Aorta (tissue), 5 donors: ENCODE data around the gene MTHFD1L. TPM values are rescaled to one million over a fixed set of nuclear protein-coding genes. Genes with fewer than 3 reads are reported as not detected.

ENCODE experiments used
- ATAC-seq: fragments of 200-7000 bp; cut with Tn5 transposase; one replicate; pipeline ENCODE4 v1.9.1; 2022; ENCODE audit warnings: moderate library complexity; ENCODE audit not compliant: low FRiP score
- DNase-seq, 2 donors: peaks; one replicate each; pipeline ENCODE4 v3.0.0-alpha.2; 2020
- H3K27ac ChIP-seq, 2 donors: one replicate each; pipeline ENCODE4 v1.5.1; 2013; ENCODE audit warnings: low read length in 2 of 2, mild to moderate bottlenecking in 2 of 2, moderate library complexity in 2 of 2, control low read depth in 1 of 2, inconsistent platforms in 1 of 2, low read depth in 1 of 2
- H3K27me3 ChIP-seq, 2 donors: one replicate each; pipeline ENCODE4 v1.6.1; 2013; ENCODE audit warnings: control low read depth in 1 of 2, low read length in 1 of 2, mild to moderate bottlenecking in 1 of 2, moderate library complexity in 1 of 2; ENCODE audit not compliant: insufficient read depth in 2 of 2, control insufficient read depth in 1 of 2
- H3K36me3 ChIP-seq, 2 donors: one replicate each; pipeline ENCODE4 v1.6.1; 2013; ENCODE audit warnings: control low read depth in 1 of 2, low read length in 1 of 2, mild to moderate bottlenecking in 1 of 2; ENCODE audit not compliant: insufficient read depth in 2 of 2, control insufficient read depth in 1 of 2
- H3K4me1 ChIP-seq, 2 donors: one replicate each; pipeline ENCODE4 v1.6.1; 2013; ENCODE audit warnings: low read length in 2 of 2, control low read depth in 1 of 2, mild to moderate bottlenecking in 1 of 2, moderate library complexity in 1 of 2; ENCODE audit not compliant: insufficient read depth in 2 of 2, control insufficient read depth in 1 of 2
- H3K4me3 ChIP-seq, 2 donors: one replicate each; pipeline ENCODE4 v1.5.1; 2013; ENCODE audit warnings: low read length in 2 of 2, control low read depth in 1 of 2, mild to moderate bottlenecking in 1 of 2
- H3K9me3 ChIP-seq: one replicate; pipeline ENCODE4 v1.6.1; 2013; ENCODE audit warnings: mild to moderate bottlenecking, low read length; ENCODE audit not compliant: control insufficient read depth
- WGBS, 2 donors: extraction: QIAGEN DNeasy Blood & Tissue Kit; methylation state at CpG; one replicate each; pipeline ENCODE4 v1.1.7; 2013; 5-methylcytosine and 5-hydroxymethylcytosine counted together
- intact Hi-C, 2 donors: fragments of 100-400 bp; cut with DNase I; formaldehyde crosslinking; loops; one replicate each; pipeline versions ENCODE4 v1.14.2 to v1.15.0; 2022
- polyA plus RNA-seq, 2 donors: library from polyadenylated mRNA; stranded (reverse); fragments of 200-250 nt; gene quantifications; one replicate each; pipeline ENCODE4 v1.2.3, GENCODE V29; 2013
- total RNA-seq, 2 donors: library from RNA; stranded (reverse); fragmentation: NEBNext Ultra II Directional; extraction: Animal tissue kit (Norgen Biotek cat#: 25700); gene quantifications; one replicate each; pipeline ENCODE4 v1.2.1, GENCODE V29; 2021
- donor health status: healthy with polysubstance abuse.
- donor health status: Bipolar disorder and iron deficiency.
- donor health status: DM: no; HTN: no; CAD: no.
- donor health status: DM: no; HTN: no; CAD: no.
- donor health status: DM: yes; HTN: yes; CAD: no.

The MTHFD1L gene
- total and polyA plus RNA-seq, 4 donors: 20.4 to 65.8 (median 55.7) TPM

DNA sequence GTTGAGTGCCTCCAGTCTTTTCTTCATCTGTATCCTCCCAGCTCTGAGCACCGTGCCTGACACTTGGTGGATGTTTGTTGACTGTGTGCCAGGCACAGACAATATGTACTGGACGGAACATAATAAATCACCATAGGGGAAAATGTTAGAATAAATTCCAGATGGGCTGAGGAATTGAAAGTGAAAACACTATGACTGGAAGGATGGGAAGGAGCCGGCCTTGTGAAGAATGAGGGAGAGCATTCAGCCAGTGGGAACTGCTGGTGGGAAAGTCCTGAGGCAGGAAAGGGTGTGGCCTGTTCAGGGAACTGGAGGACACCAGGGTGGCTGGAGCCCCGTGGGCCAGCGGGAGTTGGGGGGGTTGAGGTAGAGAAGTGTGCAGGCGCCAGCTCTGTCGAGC is 75.4 kb downstream of the MTHFD1L start:
- Histone ChIP-seq H3K4me3 (no peak overlapping the region), H3K9me3 (no peaks in the 10 kb centered on the region), H3K4me1 (no peaks in the 10 kb centered on the region), H3K27me3 (no peaks in the 10 kb centered on the region), H3K36me3 (peaks cover 5 to 6% of the 10 kb centered on the region in 2 donors), H3K27ac (no peak overlapping the region)
- DNase-seq (no peak), ATAC-seq (no peak)
- intact Hi-C loops: no loop called here
- 58 to 68% methylated on average over 7 of the region's 7 CpGs for WGBS, 2 donors

GRCh38 chr6:150949526-150949925 is 84.0 kb downstream of the MTHFD1L start:
- Histone ChIP-seq H3K27me3 (no peaks in the 10 kb centered on the region), H3K9me3 (no peaks in the 10 kb centered on the region), H3K27ac (no peak overlapping the region), H3K36me3 (peaks cover 4 to 5% of the 10 kb centered on the region in 2 donors), H3K4me1 (no peaks in the 10 kb centered on the region), H3K4me3 (no peak overlapping the region)
- DNase-seq: no peak
- no peak for ATAC-seq
- intact Hi-C loops: no loop called here
- WGBS, 2 donors: 87 to 91% methylated on average over 11 of the region's 11 CpGs

DNA sequence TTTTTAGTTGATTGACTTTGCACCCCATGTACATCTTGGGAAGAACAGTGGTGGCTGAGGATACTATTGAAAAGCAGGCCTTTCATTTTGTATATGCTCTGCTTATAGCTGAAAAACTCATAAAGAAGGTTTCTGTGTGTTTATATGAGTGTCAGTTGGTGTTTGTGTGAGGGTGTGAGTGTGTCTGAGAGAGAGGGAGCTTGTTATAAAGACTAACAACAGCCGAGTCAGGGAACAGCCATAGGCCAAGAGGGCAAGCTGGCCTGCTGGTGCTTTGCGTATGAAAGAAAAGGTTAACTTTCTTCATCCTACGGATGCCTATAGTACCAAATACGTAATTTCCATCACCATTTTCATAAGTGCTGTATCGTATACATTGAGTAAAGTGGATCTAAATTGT is 88.3 kb downstream of the MTHFD1L start:
- Histone ChIP-seq H3K9me3 (no peaks in the 10 kb centered on the region), H3K4me1 (no peaks in the 10 kb centered on the region), H3K27me3 (no peaks in the 10 kb centered on the region), H3K27ac (no peak overlapping the region), H3K36me3 (peaks cover 3 to 4% of the 10 kb centered on the region in 2 donors), H3K4me3 (no peak overlapping the region)
- 77 to 90% methylated on average over 5 of the region's 5 CpGs for WGBS, 2 donors
- intact Hi-C loops: no loop called here
- ATAC-seq (no peak), DNase-seq (no peak)

GRCh38 chr6:150959166-150959565 is 93.7 kb downstream of the MTHFD1L start:
- Histone ChIP-seq H3K4me1 (no peaks in the 10 kb centered on the region), H3K4me3 (no peak overlapping the region), H3K27ac (no peak overlapping the region), H3K27me3 (no peaks in the 10 kb centered on the region), H3K36me3 (peaks cover 0 to 1% of the 10 kb centered on the region in 2 donors), H3K9me3 (no peaks in the 10 kb centered on the region)
- DNase-seq (no peak), ATAC-seq (no peak)
- intact Hi-C loops: no loop called here
- 24 to 48% methylated on average over 4 of the region's 4 CpGs for WGBS, 2 donors

DNA sequence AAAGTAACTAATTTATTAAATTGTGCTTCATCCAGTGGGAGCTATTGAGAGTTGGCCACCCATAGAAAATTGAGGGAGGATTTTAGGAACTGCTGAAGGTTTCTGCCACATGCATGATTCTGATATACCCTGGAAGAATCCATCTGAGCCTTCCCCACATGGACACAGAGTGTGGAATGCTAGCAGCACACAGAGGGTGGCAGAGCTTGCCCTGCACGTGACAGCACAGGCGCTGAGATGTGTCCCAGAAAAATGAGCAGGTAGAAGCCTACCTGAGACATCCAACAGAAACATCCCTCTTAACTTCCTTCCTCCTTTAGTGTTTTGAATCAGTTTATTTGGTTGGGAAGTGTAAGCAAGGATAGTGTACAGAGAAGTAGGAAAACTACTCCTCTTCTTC is 96.9 kb downstream of the MTHFD1L start:
- H3K4me1 ChIP-seq: no peaks in the 10 kb centered on the region
- no peak overlapping the region for H3K4me3 ChIP-seq
- ATAC-seq: no peak
- H3K27me3 ChIP-seq: no peaks in the 10 kb centered on the region
- peaks cover 0 to 3% of the 10 kb centered on the region in 2 donors for H3K36me3 ChIP-seq
- 92 to 94% methylated on average over 2 of the region's 2 CpGs for WGBS, 2 donors
- DNase-seq: no peak
- no peak overlapping the region for H3K27ac ChIP-seq
- intact Hi-C loops: no loop called here
- no peaks in the 10 kb centered on the region for H3K9me3 ChIP-seq

DNA sequence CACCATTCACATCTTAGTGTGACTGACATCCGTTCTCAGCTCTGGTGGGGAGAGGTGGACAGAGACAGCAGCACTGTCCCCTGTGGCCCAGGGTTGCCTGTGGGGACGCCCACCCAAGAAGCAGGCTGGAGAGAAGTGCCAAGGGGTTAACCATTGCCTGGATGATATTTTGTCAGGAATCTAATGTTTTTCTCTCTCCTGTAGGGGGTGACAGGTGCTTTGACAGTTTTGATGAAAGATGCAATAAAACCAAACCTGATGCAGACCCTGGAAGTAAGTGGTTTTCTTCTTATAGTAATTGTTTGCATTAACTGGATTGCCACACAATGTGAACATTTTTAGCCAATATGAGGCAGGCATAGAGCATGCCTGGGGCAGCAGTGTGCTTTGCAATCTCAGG is 99.3 kb downstream of the MTHFD1L start:
- ATAC-seq (no peak), DNase-seq (no peak)
- H3K27me3 ChIP-seq: no peaks in the 10 kb centered on the region
- no peak overlapping the region for H3K4me3 ChIP-seq
- no peak overlapping the region for H3K27ac ChIP-seq
- 78 to 86% methylated on average over 2 of the region's 2 CpGs for WGBS, 2 donors
- no peaks in the 10 kb centered on the region for H3K9me3 ChIP-seq
- intact Hi-C loops: no loop called here
- peaks cover 0 to 3% of the 10 kb centered on the region in 2 donors for H3K36me3 ChIP-seq
- H3K4me1 ChIP-seq: no peaks in the 10 kb centered on the region

- H3K36me3 ChIP-seq: peaks cover 0 to 3% of the 10 kb centered on the region in 2 donors
- 85 to 93% methylated on average over 6 of the region's 6 CpGs for WGBS, 2 donors
- ATAC-seq: no peak
- intact Hi-C loops: no loop called here
- no peaks in the 10 kb centered on the region for H3K4me1 ChIP-seq
- no peak overlapping the region for H3K27ac ChIP-seq
- H3K9me3 ChIP-seq: no peaks in the 10 kb centered on the region
- H3K27me3 ChIP-seq: no peaks in the 10 kb centered on the region
- no peak overlapping the region for H3K4me3 ChIP-seq
- no peak for DNase-seq
Measured at GRCh38 chr6:150966786-150967185, 101.3 kb downstream of the MTHFD1L start.

GRCh38 chr6:150967381-150967780 is 101.9 kb downstream of the MTHFD1L start:
- H3K36me3 ChIP-seq: peaks cover 0 to 2% of the 10 kb centered on the region in 2 donors
- intact Hi-C loops: no loop called here
- no peaks in the 10 kb centered on the region for H3K27me3 ChIP-seq
- no peaks in the 10 kb centered on the region for H3K9me3 ChIP-seq
- H3K27ac ChIP-seq: no peak overlapping the region
- DNase-seq: no peak
- WGBS, 2 donors: 83 to 85% methylated on average over 6 of the region's 6 CpGs
- no peaks in the 10 kb centered on the region for H3K4me1 ChIP-seq
- no peak overlapping the region for H3K4me3 ChIP-seq
- no peak for ATAC-seq

GRCh38 chr6:150967910-150968309 is 102.4 kb downstream of the MTHFD1L start:
- no peak for ATAC-seq
- Histone ChIP-seq H3K4me1 (no peaks in the 10 kb centered on the region), H3K9me3 (no peaks in the 10 kb centered on the region), H3K27ac (no peak overlapping the region), H3K36me3 (peaks cover 0 to 2% of the 10 kb centered on the region in 2 donors), H3K27me3 (no peaks in the 10 kb centered on the region), H3K4me3 (no peak overlapping the region)
- 70 to 79% methylated on average over 8 of the region's 8 CpGs for WGBS, 2 donors
- intact Hi-C loops: no loop called here
- DNase-seq: no peak
